Endodermal cell (in vitro differentiated cells): Measurements from ENCODE around the gene DUSP2. TPM values are rescaled to one million over a fixed set of nuclear protein-coding genes. Genes with fewer than 3 reads are reported as not detected.

Experiments
- DNase-seq: peaks from one replicate; pipeline ENCODE4 v3.0.0-alpha.2; 2017
- H3K27ac ChIP-seq: 2 replicates; pipeline ENCODE4 v1.5.1; 2013; ENCODE audit warnings: mild to moderate bottlenecking, low read depth, low read length, moderate library complexity
- H3K27me3 ChIP-seq: 2 replicates; pipeline ENCODE4 v1.6.1; 2013; ENCODE audit warnings: mild to moderate bottlenecking, low read length, moderate library complexity; ENCODE audit not compliant: insufficient read depth, control insufficient read depth, poor library complexity, severe bottlenecking
- H3K36me3 ChIP-seq: 2 replicates; pipeline ENCODE4 v1.7.0; 2013; ENCODE audit warnings: mild to moderate bottlenecking, low read length, moderate library complexity; ENCODE audit not compliant: control insufficient read depth, insufficient read depth
- H3K4me1 ChIP-seq: one replicate; pipeline ENCODE4 v1.7.0; 2013; ENCODE audit warnings: low read length; ENCODE audit not compliant: control insufficient read depth, insufficient read depth
- H3K4me3 ChIP-seq: 2 replicates; pipeline ENCODE4 v1.5.1; 2013; ENCODE audit warnings: mild to moderate bottlenecking, low read length, moderate library complexity
- H3K9ac ChIP-seq: 2 replicates; pipeline ENCODE4 v1.6.1; 2013; ENCODE audit warnings: mild to moderate bottlenecking, low read length, moderate library complexity; ENCODE audit not compliant: poor library complexity, severe bottlenecking; ENCODE audit errors: extremely low read depth
- H3K9me3 ChIP-seq: 2 replicates; pipeline ENCODE4 v1.6.1; 2013; ENCODE audit warnings: mild to moderate bottlenecking, low read length, moderate library complexity; ENCODE audit not compliant: control insufficient read depth
- H3K27ac Mint-ChIP-seq: 2 replicates; pipeline ENCODE4 v1.8.0; 2020; ENCODE audit warnings: mixed read lengths
- H3K27me3 Mint-ChIP-seq: 2 replicates; pipeline ENCODE4 v1.8.0; 2021; ENCODE audit warnings: mild to moderate bottlenecking, mixed read lengths; ENCODE audit not compliant: insufficient read depth
- H3K36me3 Mint-ChIP-seq: 2 replicates; pipeline ENCODE4 v1.8.0; 2020; ENCODE audit warnings: low read depth, mixed read lengths
- H3K4me1 Mint-ChIP-seq: 2 replicates; pipeline ENCODE4 v1.8.0; 2020; ENCODE audit warnings: mixed read lengths
- H3K4me3 Mint-ChIP-seq: 2 replicates; pipeline ENCODE4 v1.8.0; 2020; ENCODE audit warnings: mild to moderate bottlenecking, moderate library complexity, mixed read lengths
- H3K9me3 Mint-ChIP-seq: 2 replicates; pipeline ENCODE4 v1.8.0; 2020; ENCODE audit warnings: mild to moderate bottlenecking, mixed read lengths
- WGBS, 2 experiments: methylation state at CpG; one replicate each; pipeline versions ENCODE4 v1.1.5 to v1.1.7; 2013; ENCODE audit warnings: missing lambda C conversion rate in 2 of 2, mixed read lengths in 1 of 2; ENCODE audit not compliant: insufficient coverage in 1 of 2, insufficient read length in 1 of 2; 5-methylcytosine and 5-hydroxymethylcytosine counted together
- total RNA-seq, 2 donors: library from RNA; stranded (reverse); fragmentation: NEBNext Ultra II Directional in 1 of 2; extraction: Animal tissue kit (Norgen Biotek cat#: 25700) in 1 of 2; gene quantifications; 2 replicates in 1 of 2; 3 replicates in 1 of 2; pipeline ENCODE4 v1.2.1, GENCODE V29; 2021
- TF ChIP-seq, protein P1 (sequence below): fragments of 200-600 bp; sonication (generic); conservative IDR thresholded peaks from 2 replicates; pipeline ENCODE4 v1.5.0; 2021; ENCODE audit warnings: antibody characterized with exemption, mild to moderate bottlenecking

DUSP2 gene
- total RNA-seq, 2 donors from 2014 or later, result 1.6 to 2.2 TPM

DNA sequence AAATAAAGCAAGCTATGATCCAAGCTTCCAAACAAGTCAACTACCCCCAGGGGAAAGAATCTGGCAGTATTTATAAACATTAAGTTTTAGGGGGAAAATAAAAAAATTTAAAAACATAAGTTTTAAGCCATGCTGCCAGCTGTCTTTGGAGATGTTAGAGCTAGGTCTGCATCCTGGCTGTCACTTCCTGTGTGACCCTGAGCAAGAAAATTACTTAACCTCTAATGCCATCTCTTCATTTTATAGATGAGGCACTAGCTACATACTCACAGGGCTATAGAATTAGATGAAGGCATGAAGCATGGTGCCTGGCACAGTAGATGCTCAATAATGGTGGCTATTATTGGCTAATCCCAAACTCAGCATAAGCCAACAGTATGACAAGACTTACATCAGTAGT lies 35.3 kb upstream of the DUSP2 start:
- no peak overlapping the region for H3K4me3 Mint-ChIP-seq
- peaks cover 16% of the 10 kb centered on the region for H3K36me3 Mint-ChIP-seq
- H3K4me1 Mint-ChIP-seq, result no peaks in the 10 kb centered on the region
- no peaks in the 10 kb centered on the region for H3K27me3 ChIP-seq
- H3K9ac ChIP-seq, result no peak overlapping the region
- H3K9me3 ChIP-seq, result no peaks in the 10 kb centered on the region
- H3K27me3 Mint-ChIP-seq, result no peaks in the 10 kb centered on the region
- TF ChIP-seq, protein P1, sequence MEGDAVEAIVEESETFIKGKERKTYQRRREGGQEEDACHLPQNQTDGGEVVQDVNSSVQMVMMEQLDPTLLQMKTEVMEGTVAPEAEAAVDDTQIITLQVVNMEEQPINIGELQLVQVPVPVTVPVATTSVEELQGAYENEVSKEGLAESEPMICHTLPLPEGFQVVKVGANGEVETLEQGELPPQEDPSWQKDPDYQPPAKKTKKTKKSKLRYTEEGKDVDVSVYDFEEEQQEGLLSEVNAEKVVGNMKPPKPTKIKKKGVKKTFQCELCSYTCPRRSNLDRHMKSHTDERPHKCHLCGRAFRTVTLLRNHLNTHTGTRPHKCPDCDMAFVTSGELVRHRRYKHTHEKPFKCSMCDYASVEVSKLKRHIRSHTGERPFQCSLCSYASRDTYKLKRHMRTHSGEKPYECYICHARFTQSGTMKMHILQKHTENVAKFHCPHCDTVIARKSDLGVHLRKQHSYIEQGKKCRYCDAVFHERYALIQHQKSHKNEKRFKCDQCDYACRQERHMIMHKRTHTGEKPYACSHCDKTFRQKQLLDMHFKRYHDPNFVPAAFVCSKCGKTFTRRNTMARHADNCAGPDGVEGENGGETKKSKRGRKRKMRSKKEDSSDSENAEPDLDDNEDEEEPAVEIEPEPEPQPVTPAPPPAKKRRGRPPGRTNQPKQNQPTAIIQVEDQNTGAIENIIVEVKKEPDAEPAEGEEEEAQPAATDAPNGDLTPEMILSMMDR, result no peak
- H3K27ac Mint-ChIP-seq, result no peak overlapping the region
- H3K9me3 Mint-ChIP-seq, result no peaks in the 10 kb centered on the region
- no peak overlapping the region for H3K4me3 ChIP-seq
- no peaks in the 10 kb centered on the region for H3K4me1 ChIP-seq
- H3K27ac ChIP-seq, result no peak overlapping the region
- peaks cover 17% of the 10 kb centered on the region for H3K36me3 ChIP-seq
- DNase-seq, result no peak

DNA sequence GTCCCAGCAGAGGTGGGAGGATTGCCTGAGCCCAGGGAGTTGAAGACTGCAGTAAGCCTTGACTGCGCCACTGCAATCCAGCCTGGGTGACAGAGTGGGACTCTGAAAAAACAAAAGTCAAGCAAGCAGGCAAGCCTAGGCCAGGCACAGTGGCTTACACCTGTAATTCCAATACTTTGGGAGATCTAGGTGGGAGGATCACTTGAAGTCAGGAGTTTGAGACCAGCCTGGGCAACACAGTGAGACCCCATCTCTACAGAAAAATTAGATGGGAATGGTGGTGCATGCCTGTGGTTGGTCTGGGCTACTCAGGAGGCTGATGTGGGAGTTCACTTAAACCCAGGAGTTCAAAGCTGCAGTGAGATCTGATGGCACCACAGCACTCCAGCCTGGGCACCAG lies 34.8 kb upstream of the DUSP2 start:
- Mint-ChIP-seq H3K4me1 (no peaks in the 10 kb centered on the region), H3K9me3 (no peaks in the 10 kb centered on the region)

DNA sequence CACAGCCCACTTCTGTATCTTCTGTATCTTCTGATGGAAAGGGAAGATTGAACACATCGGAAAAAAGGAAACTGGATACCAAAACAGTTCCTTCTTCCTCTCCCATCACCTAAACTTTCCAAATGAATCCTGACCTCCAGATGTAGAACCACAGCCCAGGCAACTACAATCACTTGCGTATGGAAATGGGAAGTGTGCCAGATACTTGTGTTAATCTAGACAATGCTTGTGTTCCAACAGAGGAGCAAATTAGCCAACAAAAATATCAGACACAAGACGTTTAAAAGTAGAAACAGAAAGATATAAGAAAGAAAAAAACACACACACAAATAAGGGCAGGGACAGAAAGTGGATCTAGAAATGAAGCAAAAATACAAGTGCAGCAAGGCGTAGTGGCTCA lies 31.4 kb upstream of the DUSP2 start:
- Mint-ChIP-seq H3K27ac (no peak overlapping the region), H3K4me1 (no peaks in the 10 kb centered on the region), H3K9me3 (no peaks in the 10 kb centered on the region), H3K27me3 (no peaks in the 10 kb centered on the region), H3K36me3 (no peaks in the 10 kb centered on the region), H3K4me3 (no peak overlapping the region)
- H3K9me3 ChIP-seq, result no peaks in the 10 kb centered on the region
- H3K27ac ChIP-seq, result no peak overlapping the region
- H3K9ac ChIP-seq, result no peak overlapping the region
- no peaks in the 10 kb centered on the region for H3K36me3 ChIP-seq
- TF ChIP-seq, protein P1, result no peak
- H3K27me3 ChIP-seq, result no peaks in the 10 kb centered on the region
- H3K4me1 ChIP-seq, result no peaks in the 10 kb centered on the region
- no peak for DNase-seq
- H3K4me3 ChIP-seq, result no peak overlapping the region
- WGBS, 2 experiments, result 97 to 100% methylated on average over 1 to 4 of the region's 4 CpGs

More for the DNA sequence above, 34.8 kb upstream of the DUSP2 start:
- WGBS, 2 experiments, result 94 to 100% methylated on average over 1 of the region's 1 CpG
- H3K4me1 ChIP-seq, result no peaks in the 10 kb centered on the region
- TF ChIP-seq, protein P1, result no peak
- no peak overlapping the region for H3K4me3 ChIP-seq
- H3K36me3 ChIP-seq, result peaks cover 11% of the 10 kb centered on the region
- no peak overlapping the region for H3K9ac ChIP-seq
- H3K9me3 ChIP-seq, result no peaks in the 10 kb centered on the region
- no peak for DNase-seq
- H3K36me3 Mint-ChIP-seq, result peaks cover 11% of the 10 kb centered on the region
- H3K4me3 Mint-ChIP-seq, result no peak overlapping the region
- no peaks in the 10 kb centered on the region for H3K27me3 Mint-ChIP-seq
- H3K27ac Mint-ChIP-seq, result no peak overlapping the region
- H3K27me3 ChIP-seq, result no peaks in the 10 kb centered on the region
- no peak overlapping the region for H3K27ac ChIP-seq
